Epithelial cell of esophagus (primary cell): Measurements from ENCODE around the gene EFR3B.

ENCODE experiments used
- DNase-seq: peaks from one replicate; pipeline ENCODE4 v3.0.0; 2010; ENCODE audit warnings: low read depth
- H3K4me3 ChIP-seq: 2 replicates; pipeline ENCODE4 v1.5.1; 2011; ENCODE audit warnings: mild to moderate bottlenecking, low read length, control low read depth
- CTCF ChIP-seq: IDR thresholded peaks from 2 replicates; pipeline ENCODE4 v1.5.1; 2011; ENCODE audit warnings: low read depth, mild to moderate bottlenecking, low read length, control low read depth, inconsistent platforms; ENCODE audit not compliant: insufficient read depth; ENCODE audit errors: missing control alignments

EFR3B gene

GRCh38 chr2:25035537-25036220, 6.2 kb upstream of the EFR3B start:
- TF ChIP-seq CTCF, result no peak
- no peak overlapping the region for H3K4me3 ChIP-seq
- DNase-seq, result peak; percentile 76

- H3K4me3 ChIP-seq, result no peak overlapping the region
- no peak for TF ChIP-seq CTCF
- DNase-seq, result no peak
Measured at GRCh38 chr2:25036221-25036559, 5.7 kb upstream of the EFR3B start.

DNA sequence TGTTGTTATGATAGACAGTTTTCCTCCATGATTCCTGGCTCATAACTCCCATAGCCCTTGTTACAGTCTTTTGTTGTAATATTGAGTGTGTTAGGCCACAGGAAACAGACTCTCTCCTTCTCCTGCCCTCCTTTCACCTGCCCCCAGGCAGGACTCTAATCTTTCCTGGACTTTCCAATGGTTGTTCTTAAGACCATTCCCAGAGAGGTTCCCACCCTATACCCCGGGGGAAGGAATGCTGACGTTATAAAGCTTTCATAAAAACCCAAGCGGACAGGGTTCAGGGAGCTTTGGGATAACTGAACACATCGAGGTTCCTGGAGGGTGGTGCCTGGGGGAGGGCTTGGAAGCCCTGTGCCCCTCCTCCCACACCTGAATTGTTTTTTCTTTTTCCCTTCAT, 2.8 kb upstream of the EFR3B start:
- DNase-seq, result no peak
- no peak for TF ChIP-seq CTCF

DNA sequence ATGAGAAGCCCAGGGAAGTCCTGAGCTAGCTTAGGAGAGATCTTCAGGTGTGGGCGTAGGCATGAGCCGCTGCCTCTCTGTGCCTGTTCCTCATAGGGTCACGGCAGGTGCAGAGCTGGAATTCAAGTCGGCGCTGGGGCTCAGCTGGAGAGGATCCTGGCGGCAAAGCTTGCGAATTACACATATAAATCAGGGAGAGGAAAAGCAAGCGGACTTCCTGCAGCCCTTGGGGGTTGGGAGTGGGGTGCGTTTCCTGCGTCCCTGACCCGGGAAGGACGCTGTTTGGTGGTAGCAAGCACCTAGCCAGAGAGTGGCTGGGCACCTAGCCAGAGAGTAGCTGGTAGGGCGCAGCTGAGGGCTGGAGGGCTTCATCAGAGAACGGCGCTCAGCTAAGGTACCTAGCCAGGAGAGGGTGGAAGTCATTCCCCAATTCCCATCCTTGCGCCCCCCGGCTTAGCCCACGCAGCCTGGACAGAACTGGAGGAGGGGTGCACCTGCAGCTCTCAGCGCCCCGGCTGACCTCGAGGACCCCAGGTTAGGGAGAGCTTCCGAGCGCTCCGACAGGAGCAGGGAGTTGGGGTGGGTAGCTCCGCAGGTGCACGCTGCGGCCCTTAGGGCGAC, 459 bp upstream of the EFR3B start:
- peak overlapping the region; percentile 20 for H3K4me3 ChIP-seq
- DNase-seq, result peak; percentile 64

More for the DNA sequence above, 2.8 kb upstream of the EFR3B start:
- no peak overlapping the region for H3K4me3 ChIP-seq

DNA sequence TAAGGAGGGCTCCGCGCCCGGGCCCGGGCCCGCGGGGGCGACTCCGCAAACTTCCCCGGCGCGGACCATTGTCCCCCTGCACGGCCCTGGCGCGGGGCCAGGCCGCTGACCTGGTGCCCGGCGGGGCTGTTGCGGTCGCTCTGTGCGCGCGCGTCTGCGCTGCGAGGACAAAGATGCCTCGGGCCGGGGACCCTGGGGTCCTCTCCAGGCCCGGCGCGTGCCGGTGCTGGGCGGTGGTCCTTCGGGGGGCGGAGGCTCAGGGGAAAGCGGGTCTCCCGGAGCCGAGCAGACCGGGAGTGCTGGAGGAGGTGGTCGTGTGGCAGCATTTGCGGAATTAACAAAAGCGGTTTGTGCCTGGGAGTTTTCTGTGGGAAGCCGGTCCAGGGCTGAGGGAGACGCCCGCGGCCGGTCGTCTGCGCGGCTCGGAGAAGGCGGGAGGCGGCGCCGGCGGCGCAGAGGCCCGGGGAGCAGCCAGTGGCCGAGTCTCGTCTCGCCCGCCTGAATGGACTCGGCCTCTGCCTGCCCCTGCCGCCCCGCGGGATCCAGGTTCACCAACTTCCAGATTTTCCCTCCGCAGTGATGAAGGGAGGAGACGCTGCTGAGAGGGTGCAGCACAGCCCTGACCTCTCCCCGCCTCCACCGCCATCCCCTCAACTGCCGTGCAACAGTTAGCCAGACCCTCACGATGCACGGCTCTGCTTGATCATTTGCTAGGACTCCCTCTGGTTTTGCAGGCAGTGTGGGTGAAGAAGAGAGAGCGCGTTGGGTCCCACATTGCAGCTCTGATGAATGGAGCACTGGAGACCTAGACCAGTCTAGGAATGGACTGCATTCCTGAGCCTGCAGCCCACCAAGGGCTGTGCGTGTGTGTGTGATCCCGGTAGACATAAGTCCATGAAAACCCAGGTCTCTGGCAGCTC, 705 bp downstream of the EFR3B start:
- TF ChIP-seq CTCF, result no peak
- peak overlapping the region; percentile 45 for H3K4me3 ChIP-seq
- peak; percentile 16 for DNase-seq

More for the DNA sequence above, 459 bp upstream of the EFR3B start:
- TF ChIP-seq CTCF, result peak; percentile 42

- no peak for TF ChIP-seq CTCF
- peak; percentile 37 for DNase-seq
- no peak overlapping the region for H3K4me3 ChIP-seq
Measured at GRCh38 chr2:25043241-25043867, 1.5 kb downstream of the EFR3B start.
